Hematopoietic multipotent progenitor cell treated with erythropoietin and hydrocortisone succinate and interleukin-3 and kit ligand, for 8 days (in vitro differentiated cells): ENCODE measurements around the gene SUGCT.

Experiments
- DNase-seq: peaks from one replicate; pipeline ENCODE4 v3.0.0-alpha.2; 2015

SUGCT gene

GRCh38 chr7:40845943-40846342 is 711.1 kb downstream of the SUGCT start:
- no peak for DNase-seq

GRCh38 chr7:40847921-40848320 is 713.1 kb downstream of the SUGCT start:
- no peak for DNase-seq

- no peak for DNase-seq
Measured at GRCh38 chr7:40848541-40849221, 713.9 kb downstream of the SUGCT start.

GRCh38 chr7:40850017-40850416 is 715.2 kb downstream of the SUGCT start:
- no peak for DNase-seq

GRCh38 chr7:40851001-40851400 is 716.2 kb downstream of the SUGCT start:
- no peak for DNase-seq

- DNase-seq, result no peak
Measured at GRCh38 chr7:40859076-40859475, 724.3 kb downstream of the SUGCT start.

GRCh38 chr7:40859965-40860543 is 725.2 kb downstream of the SUGCT start:
- DNase-seq, result no peak

GRCh38 chr7:40865441-40866233 is 730.8 kb downstream of the SUGCT start:
- no peak for DNase-seq

- DNase-seq, result no peak
Measured at GRCh38 chr7:40866601-40867000, 731.8 kb downstream of the SUGCT start.

GRCh38 chr7:40870108-40870507 is 735.3 kb downstream of the SUGCT start:
- DNase-seq, result no peak

GRCh38 chr7:40873248-40873647 is 738.4 kb downstream of the SUGCT start:
- DNase-seq, result no peak

- no peak for DNase-seq
Measured at GRCh38 chr7:40874756-40875155, 740.0 kb downstream of the SUGCT start.

- no peak for DNase-seq
Measured at GRCh38 chr7:40876601-40877000, 741.8 kb downstream of the SUGCT start.

- DNase-seq, result no peak
Measured at GRCh38 chr7:40879941-40880543, 745.2 kb downstream of the SUGCT start.

GRCh38 chr7:40880581-40880980 is 745.8 kb downstream of the SUGCT start:
- no peak for DNase-seq

GRCh38 chr7:40881405-40881926 is 746.7 kb downstream of the SUGCT start:
- no peak for DNase-seq

GRCh38 chr7:40882071-40882658 is 747.4 kb downstream of the SUGCT start:
- no peak for DNase-seq

GRCh38 chr7:40883826-40884225 is 749.0 kb downstream of the SUGCT start:
- no peak for DNase-seq

GRCh38 chr7:40884241-40884640 is 749.4 kb downstream of the SUGCT start:
- DNase-seq, result no peak

- no peak for DNase-seq
Measured at GRCh38 chr7:40885503-40885902, 750.7 kb downstream of the SUGCT start.

GRCh38 chr7:40887099-40887498 is 752.3 kb downstream of the SUGCT start:
- DNase-seq, result no peak

- DNase-seq, result no peak
Measured at GRCh38 chr7:40888499-40888898, 753.7 kb downstream of the SUGCT start.

GRCh38 chr7:40889099-40889498 is 754.3 kb downstream of the SUGCT start:
- no peak for DNase-seq
